Measurements from ENCODE around the gene RAD51C. TPM values are rescaled to one million over a fixed set of nuclear protein-coding genes. Genes with fewer than 3 reads are reported as not detected.

Gene RAD51C
- total and polyA plus RNA-seq, 9 of the 15 experiments (the other 6 are each of a cell fraction or from before 2014, with no cell fraction given): 93.9 to 341 (median 135) TPM

DNA sequence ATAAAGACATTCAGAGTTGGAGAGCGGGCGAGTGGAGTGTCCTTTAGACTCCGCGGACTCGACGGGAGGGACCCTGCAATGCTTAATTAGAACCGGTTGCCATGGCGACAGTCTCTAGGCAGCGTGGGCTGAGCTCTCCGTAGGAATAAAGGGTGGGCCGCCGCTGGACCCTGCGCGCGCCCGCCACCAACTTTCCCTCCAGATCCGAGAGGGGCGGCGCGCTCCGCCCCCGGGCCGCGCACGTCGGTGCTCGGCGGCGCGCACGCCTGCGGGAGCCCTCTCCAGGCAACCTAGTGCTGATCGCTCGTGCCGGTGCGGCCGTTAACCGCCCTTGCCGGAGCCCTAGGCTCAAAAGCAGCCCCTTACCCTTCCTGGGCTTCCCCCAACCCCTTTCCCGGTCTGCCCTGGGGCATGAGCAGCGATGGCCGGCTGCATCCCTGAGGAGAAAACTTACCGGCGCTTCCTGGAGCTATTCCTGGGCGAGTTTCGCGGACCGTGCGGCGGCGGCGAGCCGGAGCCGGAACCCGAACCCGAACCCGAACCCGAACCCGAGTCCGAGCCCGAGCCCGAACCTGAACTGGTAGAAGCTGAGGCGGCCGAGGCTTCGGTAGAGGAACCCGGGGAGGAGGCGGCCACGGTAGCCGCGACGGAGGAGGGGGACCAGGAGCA is 63.3 kb downstream of the RAD51C start, which contains the start of gene PPM1E (continued):
- TF ChIP-seq FOXJ2 (tag; IDR thresholded peaks at IDR 0.05): no peak
- TF ChIP-seq XRCC5 (IDR thresholded peaks at IDR 0.05; ENCODE audit: low read depth, low read length): no peak
- no peak for TF ChIP-seq ASH1L (IDR thresholded peaks at IDR 0.05; ENCODE audit: borderline replicate concordance, low read depth, partially characterized antibody)
- TF ChIP-seq SIN3B (IDR thresholded peaks at IDR 0.05; ENCODE audit: low read depth): no peak
- TF ChIP-seq SRSF7 (optimal IDR thresholded peaks at IDR 0.05; ENCODE audit: low read depth, low read length): no peak
- no peak for TF ChIP-seq ZNF57 (CRISPR knock-in tag; IDR thresholded peaks at IDR 0.05)
- peak; percentile 86 to 87 for TF ChIP-seq NRF1 (conservative IDR thresholded peaks at IDR 0.05 in 1 of 2, IDR thresholded peaks at IDR 0.05 in 1 of 2)
- TF ChIP-seq SP2 (IDR thresholded peaks at IDR 0.05; ENCODE audit: extremely low read depth, low read depth, low read length, poor library complexity, severe bottlenecking): no peak
- no peak for TF ChIP-seq CBFA2T2 (conservative IDR thresholded peaks at IDR 0.05)
- TF ChIP-seq, protein P1, sequence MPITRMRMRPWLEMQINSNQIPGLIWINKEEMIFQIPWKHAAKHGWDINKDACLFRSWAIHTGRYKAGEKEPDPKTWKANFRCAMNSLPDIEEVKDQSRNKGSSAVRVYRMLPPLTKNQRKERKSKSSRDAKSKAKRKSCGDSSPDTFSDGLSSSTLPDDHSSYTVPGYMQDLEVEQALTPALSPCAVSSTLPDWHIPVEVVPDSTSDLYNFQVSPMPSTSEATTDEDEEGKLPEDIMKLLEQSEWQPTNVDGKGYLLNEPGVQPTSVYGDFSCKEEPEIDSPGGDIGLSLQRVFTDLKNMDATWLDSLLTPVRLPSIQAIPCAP (CRISPR knock-in tag; IDR thresholded peaks at IDR 0.05; ENCODE audit: borderline replicate concordance): no peak
- TF ChIP-seq ZNF584 (CRISPR knock-in tag; IDR thresholded peaks at IDR 0.05; ENCODE audit: low read depth): no peak
- peak in 1 of 2 experiments; percentile 21; a peak in 1 of 4 replicates for TF ChIP-seq MAZ (CRISPR knock-in tag; conservative IDR thresholded peaks at IDR 0.05 in 1 of 2, IDR thresholded peaks at IDR 0.05 in 1 of 2)
- no peak for TF ChIP-seq BRD4 (IDR thresholded peaks at IDR 0.05)
- TF ChIP-seq, protein P2, sequence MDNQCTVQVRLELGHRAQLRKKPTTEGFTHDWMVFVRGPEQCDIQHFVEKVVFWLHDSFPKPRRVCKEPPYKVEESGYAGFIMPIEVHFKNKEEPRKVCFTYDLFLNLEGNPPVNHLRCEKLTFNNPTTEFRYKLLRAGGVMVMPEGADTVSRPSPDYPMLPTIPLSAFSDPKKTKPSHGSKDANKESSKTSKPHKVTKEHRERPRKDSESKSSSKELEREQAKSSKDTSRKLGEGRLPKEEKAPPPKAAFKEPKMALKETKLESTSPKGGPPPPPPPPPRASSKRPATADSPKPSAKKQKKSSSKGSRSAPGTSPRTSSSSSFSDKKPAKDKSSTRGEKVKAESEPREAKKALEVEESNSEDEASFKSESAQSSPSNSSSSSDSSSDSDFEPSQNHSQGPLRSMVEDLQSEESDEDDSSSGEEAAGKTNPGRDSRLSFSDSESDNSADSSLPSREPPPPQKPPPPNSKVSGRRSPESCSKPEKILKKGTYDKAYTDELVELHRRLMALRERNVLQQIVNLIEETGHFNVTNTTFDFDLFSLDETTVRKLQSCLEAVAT (IDR thresholded peaks at IDR 0.05): no peak
- TF ChIP-seq, protein P3, sequence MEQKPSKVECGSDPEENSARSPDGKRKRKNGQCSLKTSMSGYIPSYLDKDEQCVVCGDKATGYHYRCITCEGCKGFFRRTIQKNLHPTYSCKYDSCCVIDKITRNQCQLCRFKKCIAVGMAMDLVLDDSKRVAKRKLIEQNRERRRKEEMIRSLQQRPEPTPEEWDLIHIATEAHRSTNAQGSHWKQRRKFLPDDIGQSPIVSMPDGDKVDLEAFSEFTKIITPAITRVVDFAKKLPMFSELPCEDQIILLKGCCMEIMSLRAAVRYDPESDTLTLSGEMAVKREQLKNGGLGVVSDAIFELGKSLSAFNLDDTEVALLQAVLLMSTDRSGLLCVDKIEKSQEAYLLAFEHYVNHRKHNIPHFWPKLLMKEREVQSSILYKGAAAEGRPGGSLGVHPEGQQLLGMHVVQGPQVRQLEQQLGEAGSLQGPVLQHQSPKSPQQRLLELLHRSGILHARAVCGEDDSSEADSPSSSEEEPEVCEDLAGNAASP (IDR thresholded peaks at IDR 0.05): no peak
- no peak for TF ChIP-seq MTA1 (IDR thresholded peaks at IDR 0.05; ENCODE audit: borderline replicate concordance)
- TF ChIP-seq NFIX (CRISPR knock-in tag; IDR thresholded peaks at IDR 0.05; ENCODE audit: low read depth): no peak
- no peak for TF ChIP-seq SNIP1 (IDR thresholded peaks at IDR 0.05; ENCODE audit: low read depth)
- TF ChIP-seq RFX5 (IDR thresholded peaks at IDR 0.05; ENCODE audit: low read depth, low read length): no peak
- no peak for TF ChIP-seq ZEB2 (IDR thresholded peaks at IDR 0.05)
- peak; percentile 85; the same call in 1 of the 2 replicates for TF ChIP-seq ZNF232 (CRISPR knock-in tag; IDR thresholded peaks at IDR 0.05)
- TF ChIP-seq DMBX1 (CRISPR knock-in tag; IDR thresholded peaks at IDR 0.05; ENCODE audit: borderline replicate concordance): peak; percentile 82
- 0 out of 2 replicates have a peak, but pooled peaks have one; percentile 47 for TF ChIP-seq ETV5 (CRISPR knock-in tag; IDR thresholded peaks at IDR 0.05; ENCODE audit: low read depth)
- TF ChIP-seq PHF20 (IDR thresholded peaks at IDR 0.05; ENCODE audit: partially characterized antibody): no peak

Data from K562 (cell line).